IPS-15b (cell line): ENCODE results near the gene UGDH.
"Not testable (repeated sequence)": the region's sequence is repeated elsewhere in the genome, so short reads cannot be mapped to it uniquely, and the experiment has no call there.

Experiments used
- H3K27me3 ChIP-seq: one replicate; pipeline ENCODE4 v1.6.1; 2013; ENCODE audit warnings: low read length; ENCODE audit not compliant: control insufficient read depth, insufficient read depth
- H3K36me3 ChIP-seq: one replicate; pipeline ENCODE4 v1.6.1; 2013; ENCODE audit warnings: low read length; ENCODE audit not compliant: control insufficient read depth, insufficient read depth
- H3K4me1 ChIP-seq: one replicate; pipeline ENCODE4 v1.6.1; 2013; ENCODE audit warnings: mild to moderate bottlenecking, low read length; ENCODE audit not compliant: control insufficient read depth, insufficient read depth
- H3K4me3 ChIP-seq: one replicate; pipeline ENCODE4 v1.5.1; 2013; ENCODE audit warnings: low read depth, low read length
- H3K9ac ChIP-seq: one replicate; pipeline ENCODE4 v1.6.1; 2013; ENCODE audit warnings: low read depth, mild to moderate bottlenecking, low read length
- H3K9me3 ChIP-seq: one replicate; pipeline ENCODE4 v1.6.1; 2013; ENCODE audit warnings: mild to moderate bottlenecking, low read length; ENCODE audit not compliant: control insufficient read depth, insufficient read depth

The UGDH gene

DNA sequence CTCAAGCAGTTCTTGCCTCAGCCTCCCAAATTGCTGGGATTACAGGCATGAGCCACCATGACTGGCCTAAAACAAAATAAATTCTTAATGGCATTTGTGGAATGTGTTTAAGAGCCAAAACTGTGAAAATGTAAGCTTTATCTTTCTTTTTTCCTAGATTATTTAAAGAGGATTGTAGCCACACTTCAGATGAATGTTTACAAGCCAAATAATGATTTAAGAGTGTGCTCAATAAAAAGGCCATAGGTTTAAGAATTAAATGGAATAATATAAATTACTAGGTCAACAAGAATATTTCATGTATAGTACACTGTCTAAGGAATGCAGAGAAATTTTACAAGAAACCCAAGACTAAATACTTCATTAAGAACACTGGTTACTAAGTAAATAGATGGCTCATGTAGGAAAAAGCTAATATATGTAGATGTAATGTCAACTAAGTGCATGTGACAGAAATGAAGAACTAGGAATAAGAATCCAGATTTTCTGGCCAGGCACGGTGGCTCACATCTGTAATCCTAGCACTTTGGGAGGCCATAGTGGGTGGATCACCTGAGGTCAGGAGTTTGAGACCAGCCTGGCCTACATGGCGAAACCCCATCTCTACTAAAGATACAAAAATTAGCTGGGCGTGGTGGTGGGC is 21.3 kb upstream of the UGDH start:
- Histone ChIP-seq H3K27me3 (no peaks in the 10 kb centered on the region), H3K4me1 (no peaks in the 10 kb centered on the region), H3K4me3 (no peak overlapping the region), H3K36me3 (no peaks in the 10 kb centered on the region), H3K9me3 (no peaks in the 10 kb centered on the region), H3K9ac (no peak overlapping the region)

DNA sequence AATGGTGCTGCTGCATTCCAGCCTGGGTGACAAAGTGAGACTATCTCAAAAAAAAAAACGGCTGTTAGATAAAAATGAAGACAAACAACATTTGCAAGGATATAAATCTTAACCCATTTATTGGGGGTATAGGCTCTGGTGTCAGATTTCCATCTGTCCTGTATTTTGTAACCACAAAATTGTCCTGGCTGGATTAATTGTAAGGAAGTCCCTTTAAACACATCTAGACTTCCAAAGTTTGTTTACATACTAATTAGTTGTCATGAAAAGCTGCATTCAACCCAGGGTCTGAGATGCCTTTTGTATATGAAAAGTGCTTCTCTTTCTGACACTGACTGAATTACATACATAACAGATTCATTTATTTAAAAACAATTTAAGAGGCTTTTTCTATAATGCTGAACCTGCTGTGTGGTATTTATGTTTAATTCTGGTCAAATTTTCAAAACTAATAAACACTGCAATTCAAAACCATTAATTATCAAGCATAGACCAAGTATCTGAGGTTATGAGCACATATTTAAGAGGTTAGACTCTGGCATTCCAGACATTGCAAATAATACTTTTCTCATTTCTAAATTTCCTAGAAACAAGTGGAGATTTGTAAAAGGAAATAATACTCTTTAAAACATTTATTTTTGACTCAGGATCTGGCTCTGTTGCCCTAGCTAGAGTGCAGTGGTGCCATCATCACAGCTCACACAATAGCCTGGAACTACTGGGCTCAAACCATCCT is 17.5 kb upstream of the UGDH start:
- Histone ChIP-seq H3K27me3 (no peaks in the 10 kb centered on the region), H3K9me3 (no peaks in the 10 kb centered on the region), H3K9ac (no peak overlapping the region), H3K4me3 (no peak overlapping the region), H3K4me1 (peaks cover 6% of the 10 kb centered on the region), H3K36me3 (no peaks in the 10 kb centered on the region)

DNA sequence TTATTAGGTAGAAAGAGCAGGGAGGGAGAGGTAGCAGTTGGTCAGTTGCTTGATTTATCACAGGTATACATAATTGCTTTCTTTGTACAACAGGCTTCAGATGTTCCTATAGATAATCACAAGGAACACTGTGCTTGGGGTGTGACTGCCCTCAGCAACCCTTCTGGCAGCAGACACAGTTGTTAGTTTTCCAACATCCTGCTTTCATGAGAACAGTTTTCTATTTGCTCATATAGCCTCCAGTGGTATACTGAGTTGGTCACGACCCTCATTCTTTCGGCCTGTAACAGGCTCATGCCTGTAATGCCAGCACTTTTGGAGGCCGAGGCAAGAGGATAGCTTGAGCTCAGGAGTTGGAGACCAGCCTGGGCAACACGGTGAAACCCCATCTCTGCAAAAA is 16.8 kb upstream of the UGDH start:
- not testable (repeated sequence) for H3K4me1 ChIP-seq, H3K36me3 ChIP-seq, H3K27me3 ChIP-seq, H3K9me3 ChIP-seq, H3K4me3 ChIP-seq, H3K9ac ChIP-seq

DNA sequence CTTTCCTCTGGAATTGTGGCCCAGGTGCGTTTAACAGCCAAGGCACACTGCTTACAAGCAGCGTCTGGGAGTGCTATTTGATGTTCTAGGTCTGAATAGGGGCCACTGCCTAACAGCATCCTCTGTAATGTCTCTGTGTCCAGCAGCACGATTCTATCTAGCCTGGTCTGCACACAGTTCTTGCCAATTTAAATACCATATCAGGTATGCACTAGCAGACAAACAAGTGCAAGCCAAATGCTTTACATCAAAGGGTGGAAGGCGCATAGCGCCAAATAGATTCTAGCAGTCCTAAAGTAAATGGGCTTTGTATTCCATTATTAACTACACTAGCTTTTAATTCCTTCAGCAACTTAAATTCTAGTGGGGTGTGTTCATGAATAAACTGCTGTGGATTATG is 15.8 kb upstream of the UGDH start:
- no peaks in the 10 kb centered on the region for H3K27me3 ChIP-seq
- peaks cover 6% of the 10 kb centered on the region for H3K4me1 ChIP-seq
- no peak overlapping the region for H3K4me3 ChIP-seq
- H3K9me3 ChIP-seq: no peaks in the 10 kb centered on the region
- H3K36me3 ChIP-seq: no peaks in the 10 kb centered on the region
- H3K9ac ChIP-seq: no peak overlapping the region

DNA sequence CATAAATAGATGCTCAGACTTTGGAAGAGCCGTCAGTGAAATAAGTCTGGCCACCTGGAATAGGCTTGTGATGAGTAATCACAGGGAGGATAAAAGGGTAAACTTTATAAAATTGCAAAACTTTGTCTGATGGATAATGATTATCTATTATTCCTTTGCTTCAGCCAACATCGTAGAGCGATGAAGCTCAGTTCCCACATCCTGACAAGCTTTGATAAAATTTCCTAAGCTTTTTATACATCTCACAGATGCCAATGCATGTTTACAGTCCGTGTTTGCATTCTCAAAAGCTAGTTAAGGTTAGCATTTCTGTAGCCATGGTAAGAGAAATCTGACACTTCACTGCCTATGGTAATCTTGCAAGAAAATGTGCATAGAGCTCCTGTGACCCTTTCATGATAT is 15.4 kb upstream of the UGDH start:
- Histone ChIP-seq H3K4me3 (no peak overlapping the region), H3K9me3 (no peaks in the 10 kb centered on the region), H3K9ac (no peak overlapping the region), H3K4me1 (peaks cover 6% of the 10 kb centered on the region), H3K36me3 (no peaks in the 10 kb centered on the region), H3K27me3 (no peaks in the 10 kb centered on the region)

DNA sequence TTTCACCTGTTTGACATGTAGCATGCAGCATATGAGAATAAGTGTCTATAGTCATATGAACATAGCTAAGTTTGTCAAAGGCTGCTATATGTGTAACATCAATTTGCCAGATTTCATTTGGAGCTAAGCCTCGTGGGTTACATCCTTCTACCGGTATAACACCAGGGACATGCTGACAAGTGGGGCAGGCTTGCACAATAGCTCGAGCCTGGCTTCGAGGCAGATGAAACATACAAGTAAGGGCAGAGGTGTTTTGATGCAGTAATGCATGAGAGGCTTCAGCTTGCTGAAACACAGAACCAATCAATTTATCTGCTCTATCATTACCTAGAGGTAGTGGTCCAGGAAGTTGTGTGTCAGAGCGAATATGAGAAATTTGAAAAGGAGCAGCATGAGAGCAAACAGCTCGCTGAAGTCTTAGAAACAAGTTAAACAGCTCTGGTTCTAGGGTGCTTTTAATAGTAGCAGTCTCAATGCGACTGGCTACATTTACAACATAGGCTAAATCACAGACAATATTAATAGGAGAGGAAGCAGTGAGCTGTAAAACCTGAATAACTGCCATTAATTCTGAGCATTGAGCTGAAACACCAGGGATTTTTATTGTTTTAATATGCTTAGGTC is 14.9 kb upstream of the UGDH start:
- H3K36me3 ChIP-seq: no peaks in the 10 kb centered on the region
- peaks cover 6% of the 10 kb centered on the region for H3K4me1 ChIP-seq
- H3K4me3 ChIP-seq: no peak overlapping the region
- no peaks in the 10 kb centered on the region for H3K9me3 ChIP-seq
- no peaks in the 10 kb centered on the region for H3K27me3 ChIP-seq
- no peak overlapping the region for H3K9ac ChIP-seq

DNA sequence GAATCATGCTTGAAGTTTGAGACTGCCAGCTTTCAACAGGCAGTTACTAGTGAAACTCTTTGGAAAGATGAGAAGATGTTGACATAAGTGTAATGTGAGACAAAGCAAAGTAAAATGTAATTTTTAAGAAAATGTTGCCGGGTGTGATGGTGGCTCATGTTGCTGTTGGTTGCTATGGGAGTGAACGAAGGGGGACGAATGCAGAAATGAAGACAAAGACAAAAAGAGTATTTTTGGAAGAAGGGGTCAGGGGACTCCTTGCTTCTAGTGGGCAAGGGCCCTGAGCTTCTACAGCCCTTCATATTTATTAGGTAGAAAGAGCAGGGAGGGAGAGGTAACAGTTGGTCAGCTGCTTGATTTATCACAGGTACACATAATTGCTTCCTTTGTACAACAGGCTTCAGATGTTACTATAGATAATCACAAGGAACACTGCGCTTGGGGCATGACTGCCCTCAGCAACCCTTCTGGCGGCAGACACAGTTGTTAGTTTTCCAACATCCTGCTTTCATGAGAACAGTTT is 11.9 kb upstream of the UGDH start:
- H3K36me3 ChIP-seq: peaks cover 4% of the 10 kb centered on the region
- no peak overlapping the region for H3K4me3 ChIP-seq
- no peaks in the 10 kb centered on the region for H3K9me3 ChIP-seq
- peaks cover 6% of the 10 kb centered on the region for H3K4me1 ChIP-seq
- H3K9ac ChIP-seq: no peak overlapping the region
- H3K27me3 ChIP-seq: no peaks in the 10 kb centered on the region

DNA sequence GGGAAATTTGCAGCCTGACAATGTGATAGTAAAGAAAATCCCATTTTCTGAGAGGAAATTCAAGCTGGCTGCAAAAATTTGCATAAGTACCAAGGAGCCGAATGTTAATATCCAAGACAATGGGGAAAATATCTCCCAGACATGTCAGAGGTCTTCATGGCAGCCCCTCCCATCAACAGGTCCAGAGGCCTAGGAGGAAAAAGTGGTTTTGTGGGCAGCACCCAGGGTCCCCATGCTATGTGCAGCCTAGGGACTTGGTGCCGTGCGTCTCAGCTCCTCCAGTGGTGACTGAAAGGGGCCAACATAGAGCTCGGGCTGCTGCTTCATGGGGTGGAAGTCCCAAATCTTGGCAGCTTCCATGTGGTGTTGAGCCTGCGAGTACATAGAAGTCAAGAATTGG is 6.3 kb upstream of the UGDH start:
- peaks cover 22% of the 10 kb centered on the region for H3K36me3 ChIP-seq

DNA sequence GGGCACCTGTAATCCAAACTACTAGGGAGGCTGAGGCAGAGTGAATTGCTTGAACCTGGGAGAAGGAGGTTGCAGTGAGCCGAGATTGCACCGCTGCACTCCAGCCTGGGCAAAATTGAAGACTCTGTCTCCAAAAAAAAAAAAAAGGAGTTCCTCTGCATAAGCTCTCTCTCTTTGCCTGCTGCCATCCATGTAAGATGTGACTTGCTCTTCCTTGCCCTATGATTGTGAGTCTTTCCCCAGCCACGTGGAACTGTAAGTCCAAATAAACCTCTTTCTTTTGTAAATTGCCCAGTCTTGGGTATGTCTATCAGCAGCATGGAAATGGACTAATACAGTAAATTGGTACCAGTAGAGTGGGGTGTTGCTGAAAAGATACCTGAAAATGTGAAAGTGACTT is 5.0 kb upstream of the UGDH start:
- peaks cover 22% of the 10 kb centered on the region for H3K36me3 ChIP-seq
- not testable (repeated sequence) for H3K4me3 ChIP-seq, H3K4me1 ChIP-seq

More for the DNA sequence above, 6.3 kb upstream of the UGDH start:
- H3K9me3 ChIP-seq: peaks cover 10% of the 10 kb centered on the region
- no peak overlapping the region for H3K4me3 ChIP-seq
- no peaks in the 10 kb centered on the region for H3K27me3 ChIP-seq
- no peaks in the 10 kb centered on the region for H3K4me1 ChIP-seq
- no peak overlapping the region for H3K9ac ChIP-seq

DNA sequence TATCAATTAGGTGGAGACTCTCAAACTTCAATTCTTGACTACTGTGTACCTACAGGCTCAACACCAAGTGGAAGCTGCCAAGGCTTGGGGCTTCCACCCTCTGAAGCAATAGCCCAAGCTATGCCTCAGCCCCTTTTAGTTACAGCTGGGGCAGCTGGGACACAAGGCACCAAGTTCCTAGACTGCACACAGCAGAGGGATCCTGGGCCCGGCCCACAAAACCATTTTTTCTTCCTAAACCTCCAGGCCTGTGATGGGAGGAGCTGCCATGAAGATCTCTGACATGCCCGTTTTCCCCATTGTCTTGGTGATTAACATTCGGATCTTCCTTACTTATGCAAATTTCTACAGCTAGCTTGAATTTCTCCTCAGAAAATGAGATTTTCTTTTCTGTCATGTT is 3.4 kb upstream of the UGDH start:
- no peaks in the 10 kb centered on the region for H3K4me1 ChIP-seq
- peaks cover 22% of the 10 kb centered on the region for H3K36me3 ChIP-seq

More for the DNA sequence above, 5.0 kb upstream of the UGDH start:
- H3K9me3 ChIP-seq, H3K27me3 ChIP-seq, H3K9ac ChIP-seq: not testable (repeated sequence)

DNA sequence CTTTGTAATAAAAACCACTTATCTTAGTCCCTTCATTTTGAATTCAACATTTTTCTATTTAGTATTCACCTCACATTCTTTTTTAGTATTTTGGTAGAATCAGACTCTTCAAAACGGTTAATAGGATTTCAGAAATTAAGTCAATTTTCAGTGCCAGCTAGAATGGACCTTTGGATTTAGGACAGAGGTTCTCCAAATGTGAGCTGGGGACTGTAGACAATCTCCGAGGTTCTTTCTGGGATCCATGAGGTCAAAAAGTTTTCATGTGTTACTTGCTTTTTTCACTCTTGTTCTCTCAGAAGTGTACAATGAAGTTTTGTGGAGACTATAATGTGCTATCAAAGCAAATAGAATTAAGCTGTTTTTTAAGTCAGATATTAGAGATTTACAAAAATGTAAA is 2.3 kb upstream of the UGDH start:
- Histone ChIP-seq H3K36me3 (peaks cover 21% of the 10 kb centered on the region), H3K4me1 (no peaks in the 10 kb centered on the region), H3K27me3 (no peaks in the 10 kb centered on the region), H3K4me3 (no peak overlapping the region), H3K9ac (no peak overlapping the region), H3K9me3 (peaks cover 10% of the 10 kb centered on the region)

More for the DNA sequence above, 3.4 kb upstream of the UGDH start:
- Histone ChIP-seq H3K9me3 (peaks cover 10% of the 10 kb centered on the region), H3K4me3 (no peak overlapping the region), H3K9ac (no peak overlapping the region), H3K27me3 (no peaks in the 10 kb centered on the region)

DNA sequence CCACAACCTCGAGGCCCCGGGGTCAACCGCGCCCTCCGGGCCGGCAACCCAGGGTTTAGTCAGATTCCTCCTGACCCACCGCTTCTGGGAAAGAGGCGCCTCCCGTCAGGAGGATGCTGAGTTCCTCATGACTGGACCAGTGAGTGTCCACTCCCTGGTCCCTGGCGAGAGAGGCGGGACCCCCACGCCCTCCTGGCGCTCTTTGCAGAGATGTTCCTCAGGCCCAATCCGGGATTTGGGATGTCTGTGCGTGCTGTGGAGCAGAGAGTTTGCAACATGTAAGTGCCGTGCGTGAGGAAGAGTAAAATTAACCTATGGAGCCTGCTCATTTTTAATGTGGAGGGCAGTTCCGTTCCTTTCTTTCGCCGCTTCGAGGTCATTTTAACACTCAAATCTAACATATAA is 824 bp upstream of the UGDH start:
- peak overlapping the region; percentile 96 for H3K4me3 ChIP-seq
- H3K9me3 ChIP-seq: peaks cover 7% of the 10 kb centered on the region
- H3K27me3 ChIP-seq: no peaks in the 10 kb centered on the region
- no peaks in the 10 kb centered on the region for H3K4me1 ChIP-seq
- peak overlapping the region; percentile 94 for H3K9ac ChIP-seq
- peaks cover 12% of the 10 kb centered on the region for H3K36me3 ChIP-seq
